Upper lobe of left lung (tissue), 6 donors: ENCODE data around the gene NLRP9. TPM values are rescaled to one million over a fixed set of nuclear protein-coding genes. Genes with fewer than 3 reads are reported as not detected.

Experiments
- ATAC-seq, 2 donors: fragments of 200-7000 bp; cut with Tn5 transposase; one replicate each; pipeline ENCODE4 v1.9.1; 2022; ENCODE audit warnings: mild to moderate bottlenecking in 2 of 2, moderate library complexity in 2 of 2; ENCODE audit not compliant: low FRiP score in 2 of 2
- DNase-seq, 2 donors: peaks; one replicate each; pipeline ENCODE4 v3.0.0-alpha.2; 2019 to 2020
- H3K27ac ChIP-seq, 4 donors: fragments of 200-600 bp; sonication (generic); one replicate each; pipeline ENCODE4 v1.5.1; 2016 to 2019
- H3K27me3 ChIP-seq, 4 donors: fragments of 200-600 bp; sonication (generic); one replicate each; pipeline ENCODE4 v1.5.1; 2017 to 2019
- H3K36me3 ChIP-seq, 4 donors: fragments of 200-600 bp; sonication (generic); one replicate each; pipeline ENCODE4 v1.5.1; 2016 to 2019
- H3K4me1 ChIP-seq, 4 donors: fragments of 200-600 bp; sonication (generic); one replicate each; pipeline ENCODE4 v1.5.1; 2018 to 2019
- H3K4me3 ChIP-seq, 4 donors: fragments of 200-600 bp; sonication (generic); one replicate each; pipeline ENCODE4 v1.5.1; 2017 to 2019; ENCODE audit warnings: mild to moderate bottlenecking in 2 of 4, moderate library complexity in 1 of 4
- H3K9me3 ChIP-seq, 4 donors: fragments of 200-600 bp; sonication (generic); one replicate each; pipeline ENCODE4 v1.5.1; 2018 to 2019
- CTCF ChIP-seq, 6 experiments: fragments of 450-650 bp in 4 of 6; fragments of 200-600 bp in 2 of 6; sonication (generic) in 2 of 6; IDR thresholded peaks; one replicate each; pipeline ENCODE4 v1.5.1; 2016 to 2019; ENCODE audit warnings: antibody characterized with exemption in 6 of 6
- EP300 ChIP-seq, 4 donors: sonication (generic); formaldehyde crosslinking; IDR thresholded peaks; one replicate each; pipeline ENCODE4 v1.5.1; 2017; ENCODE audit warnings: antibody characterized with exemption in 4 of 4, control low read depth in 2 of 4
- POLR2A ChIP-seq, 4 donors: fragments of 450-650 bp; IDR thresholded peaks; one replicate each; pipeline ENCODE4 v1.5.1; 2016 to 2017; ENCODE audit warnings: antibody characterized with exemption in 4 of 4, mild to moderate bottlenecking in 2 of 4
- POLR2AphosphoS5 ChIP-seq, 2 donors: sonication (generic); formaldehyde crosslinking; IDR thresholded peaks; one replicate each; pipeline ENCODE4 v1.5.1; 2017; ENCODE audit warnings: antibody characterized with exemption in 2 of 2
- WGBS, 2 donors: methylation state at CpG; one replicate each; pipeline ENCODE4 v1.1.5; 2017 to 2018; 5-methylcytosine and 5-hydroxymethylcytosine counted together
- total RNA-seq, 6 donors: library from RNA; depleted of rRNA in 4 of 6; stranded (reverse); fragments of >200 nt in 4 of 6; gene quantifications; one replicate each; pipeline versions ENCODE4 v1.1.0 to v1.2.1, GENCODE V29; 2016 to 2021
- donor health status: DM: no; HTN: no; CAD: no; lungs with moderate emphysema.
- donor health status: DM: no; HTN: yes; CAD: no; lungs with severe emphysema.

The NLRP9 gene
- total RNA-seq, 6 donors from 2014 or later = not detected

DNA sequence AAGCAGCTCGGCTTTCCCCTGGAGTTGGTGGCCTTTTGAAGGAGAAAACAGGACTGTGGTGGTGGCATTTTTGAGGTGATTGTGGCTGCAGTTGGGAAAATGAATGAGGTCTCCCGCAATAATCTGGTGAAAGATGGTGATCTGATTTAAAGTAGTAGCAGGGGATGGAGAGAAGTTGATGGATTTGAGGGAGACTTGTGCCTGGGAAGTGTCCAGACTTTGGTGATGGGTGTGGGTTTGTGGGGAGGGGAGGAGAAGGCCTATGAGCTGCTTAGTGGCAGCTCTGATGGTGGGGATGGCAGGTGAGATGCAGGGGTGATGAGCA lies 67.2 kb downstream of the NLRP9 start:
- DNase-seq (no peak), ATAC-seq (no peak)
- H3K27ac ChIP-seq = no peak overlapping the region
- H3K4me1 ChIP-seq = peaks cover 7 to 39% (median 14%) of the 10 kb centered on the region in 4 donors
- WGBS, 2 donors = 88 to 100% methylated on average over 1 to 2 of the region's 2 CpGs
- H3K9me3 ChIP-seq = no peaks in the 10 kb centered on the region
- H3K4me3 ChIP-seq = no peak overlapping the region
- no peaks in the 10 kb centered on the region for H3K27me3 ChIP-seq
- peaks cover 31 to 70% (median 61%) of the 10 kb centered on the region in 4 donors for H3K36me3 ChIP-seq
- no peak for TF ChIP-seq CTCF (IDR thresholded peaks at IDR 0.05)
- TF ChIP-seq POLR2AphosphoS5 (IDR thresholded peaks at IDR 0.05) = no peak
- no peak for TF ChIP-seq POLR2A (IDR thresholded peaks at IDR 0.05)

DNA sequence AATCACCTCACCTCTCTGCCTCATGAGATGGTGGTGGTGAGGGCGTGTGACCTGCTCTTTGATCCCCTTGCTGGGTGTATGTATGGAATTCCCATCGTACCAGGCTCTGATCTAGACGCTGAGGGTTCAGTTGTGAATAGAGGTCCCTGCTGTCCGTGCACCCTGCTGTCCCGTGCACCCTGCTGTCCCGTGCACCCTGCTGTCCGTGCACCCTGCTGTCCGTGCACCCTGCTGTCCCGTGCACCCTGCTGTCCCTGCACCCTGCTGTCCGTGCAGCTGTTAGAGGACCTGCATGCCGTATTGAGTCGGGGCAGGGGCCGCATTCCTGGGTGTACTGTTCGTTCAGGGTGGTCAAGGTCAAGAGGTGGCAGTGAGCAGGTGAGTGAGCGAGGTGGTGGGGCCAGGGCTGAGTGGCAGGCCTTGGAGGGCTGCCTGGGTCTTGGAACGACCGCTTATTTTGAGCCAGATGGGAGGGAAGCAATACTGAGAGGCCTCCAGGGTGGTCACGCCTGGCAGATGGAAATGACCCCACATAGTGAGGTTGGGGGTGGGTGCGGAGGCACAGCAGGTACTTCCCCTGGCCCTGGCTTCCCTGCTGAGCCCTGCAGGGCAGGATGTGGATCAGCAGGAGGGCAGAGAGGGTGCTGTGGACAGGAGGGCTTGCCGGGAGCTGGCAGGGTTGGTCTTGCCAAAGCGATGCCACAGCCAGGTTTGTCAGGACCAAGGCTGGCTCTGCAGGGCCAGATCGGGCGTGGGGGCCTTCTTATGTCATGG lies 67.7 kb downstream of the NLRP9 start:
- H3K36me3 ChIP-seq = peaks cover 33 to 76% (median 67%) of the 10 kb centered on the region in 4 donors
- no peaks in the 10 kb centered on the region for H3K9me3 ChIP-seq
- ATAC-seq = peak in 1 of 2 donors; percentile 70
- H3K4me3 ChIP-seq = no peak overlapping the region
- no peaks in the 10 kb centered on the region for H3K27me3 ChIP-seq
- TF ChIP-seq EP300 (IDR thresholded peaks at IDR 0.05) = no peak
- TF ChIP-seq CTCF (IDR thresholded peaks at IDR 0.05) = no peak
- TF ChIP-seq POLR2AphosphoS5 (IDR thresholded peaks at IDR 0.05) = no peak
- no peak for TF ChIP-seq POLR2A (IDR thresholded peaks at IDR 0.05)
- H3K4me1 ChIP-seq = peaks cover 4 to 34% (median 10%) of the 10 kb centered on the region in 4 donors
- H3K27ac ChIP-seq = no peak overlapping the region
- WGBS, 2 donors = 83 to 88% methylated on average over 14 to 20 of the region's 23 CpGs
- DNase-seq = peak; percentile 44 to 87

- ATAC-seq = no peak
- Histone ChIP-seq H3K4me3 (no peak overlapping the region), H3K27me3 (no peaks in the 10 kb centered on the region), H3K9me3 (no peaks in the 10 kb centered on the region), H3K27ac (no peak overlapping the region), H3K4me1 (peaks cover 4 to 32% (median 9%) of the 10 kb centered on the region in 4 donors), H3K36me3 (peaks cover 33 to 83% (median 74%) of the 10 kb centered on the region in 4 donors)
- no peak for DNase-seq
- TF ChIP-seq POLR2AphosphoS5 (IDR thresholded peaks at IDR 0.05) (no peak), EP300 (IDR thresholded peaks at IDR 0.05) (no peak), CTCF (IDR thresholded peaks at IDR 0.05) (no peak), POLR2A (IDR thresholded peaks at IDR 0.05) (no peak)
- WGBS, 2 donors = 89 to 90% methylated on average over 30 to 43 of the region's 43 CpGs
Observed at GRCh38 chr19:55669418-55670279, 68.6 kb downstream of the NLRP9 start.

DNA sequence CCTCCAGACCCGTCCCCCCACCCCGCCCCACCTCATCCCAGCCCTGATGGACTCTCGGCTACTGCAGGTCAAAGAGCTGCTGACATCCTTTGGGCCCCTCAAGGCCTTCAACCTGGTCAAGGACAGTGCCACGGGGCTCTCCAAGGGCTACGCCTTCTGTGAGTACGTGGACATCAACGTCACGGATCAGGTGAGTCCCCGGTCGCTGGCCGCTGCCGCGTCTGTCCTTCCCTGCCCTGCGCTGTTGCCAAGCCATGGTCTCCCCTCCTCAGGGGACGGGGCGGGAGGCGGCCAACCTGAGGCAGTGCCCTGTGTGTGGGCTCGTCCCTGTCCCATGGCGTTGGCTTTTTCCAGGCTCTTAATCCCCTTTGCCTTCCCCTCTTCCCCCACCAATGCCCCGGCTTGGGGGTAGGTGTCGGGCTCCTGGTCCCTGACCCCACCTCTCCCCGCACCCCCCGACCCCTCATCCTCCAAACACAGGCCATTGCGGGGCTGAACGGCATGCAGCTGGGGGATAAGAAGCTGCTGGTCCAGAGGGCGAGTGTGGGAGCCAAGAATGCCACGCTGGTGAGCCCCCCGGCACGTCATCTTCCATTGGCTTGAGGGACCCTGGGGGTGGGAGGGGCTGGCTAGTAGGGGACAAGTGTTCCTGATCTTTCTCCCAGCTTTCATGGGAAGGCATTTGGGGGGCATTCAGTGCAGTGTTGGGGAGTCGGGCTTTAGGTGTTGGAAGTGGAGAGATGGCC lies 69.4 kb downstream of the NLRP9 start:
- DNase-seq = no peak
- no peak overlapping the region for H3K27ac ChIP-seq
- H3K4me1 ChIP-seq = peaks cover 0 to 23% (median under 1%) of the 10 kb centered on the region in 4 donors
- no peak for ATAC-seq
- peaks cover 42 to 85% (median 76%) of the 10 kb centered on the region in 4 donors for H3K36me3 ChIP-seq
- H3K9me3 ChIP-seq = no peaks in the 10 kb centered on the region
- 91 to 92% methylated on average over 29 to 30 of the region's 30 CpGs for WGBS, 2 donors
- H3K27me3 ChIP-seq = no peaks in the 10 kb centered on the region
- TF ChIP-seq EP300 (IDR thresholded peaks at IDR 0.05) (no peak), POLR2A (IDR thresholded peaks at IDR 0.05) (no peak), CTCF (IDR thresholded peaks at IDR 0.05) (no peak)
- H3K4me3 ChIP-seq = no peak overlapping the region
